ENCODE data around the gene CTNNA2.

The CTNNA2 gene

GRCh38 chr2:79985571-79985970 lies 472.7 kb downstream of the CTNNA2 start:
- H3K27ac Mint-ChIP-seq: no peak overlapping the region
- no peaks in the 10 kb centered on the region for H3K27me3 Mint-ChIP-seq
- DNase-seq: no peak
- H3K9me3 Mint-ChIP-seq: peaks cover 2 to 8% of the 10 kb centered on the region in 2 donors
- H3K36me3 Mint-ChIP-seq (ENCODE audit: insufficient read depth): no peaks in the 10 kb centered on the region
- no peaks in the 10 kb centered on the region for H3K4me1 Mint-ChIP-seq (ENCODE audit: low read depth in 2 of 2)
- no peak overlapping the region for H3K4me3 Mint-ChIP-seq
- no peak for ATAC-seq (replicated peaks)

- Mint-ChIP-seq H3K4me1 (ENCODE audit: low read depth in 2 of 2) (no peaks in the 10 kb centered on the region), H3K36me3 (ENCODE audit: insufficient read depth) (no peaks in the 10 kb centered on the region), H3K27me3 (no peaks in the 10 kb centered on the region), H3K9me3 (peaks cover 8 to 15% of the 10 kb centered on the region in 2 donors), H3K4me3 (no peak overlapping the region), H3K27ac (no peak overlapping the region)
- DNase-seq (no peak), ATAC-seq (replicated peaks) (no peak)
These were observed 480.3 kb downstream of the CTNNA2 start for GRCh38 chr2:79993144-79993543.

- H3K27ac Mint-ChIP-seq: no peak overlapping the region
- ATAC-seq (replicated peaks) (no peak), DNase-seq (no peak)
- no peaks in the 10 kb centered on the region for H3K27me3 Mint-ChIP-seq
- no peak overlapping the region for H3K4me3 Mint-ChIP-seq
- no peaks in the 10 kb centered on the region for H3K4me1 Mint-ChIP-seq (ENCODE audit: low read depth in 2 of 2)
- no peaks in the 10 kb centered on the region for H3K36me3 Mint-ChIP-seq (ENCODE audit: insufficient read depth)
- peaks cover 10 to 20% of the 10 kb centered on the region in 2 donors for H3K9me3 Mint-ChIP-seq
These were observed 481.3 kb downstream of the CTNNA2 start for GRCh38 chr2:79994161-79994560.

DNA sequence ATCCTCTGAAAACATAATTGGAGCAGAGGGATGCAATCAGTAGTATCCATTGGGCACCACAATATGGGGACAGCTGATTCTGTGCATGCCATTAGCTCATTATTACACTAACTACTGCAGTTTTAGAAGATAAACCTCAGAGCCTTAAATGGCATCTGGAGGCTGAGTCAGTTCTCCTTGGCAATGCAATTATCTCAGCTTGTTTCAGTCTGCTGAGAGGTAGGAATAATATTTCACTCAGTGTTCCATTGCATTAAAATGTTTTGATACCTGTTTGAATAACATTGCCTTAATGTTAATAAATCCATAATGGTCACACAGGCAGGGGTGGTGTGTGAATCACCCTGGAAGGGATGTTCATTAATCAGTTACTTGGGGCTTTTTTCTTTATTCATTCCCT lies 482.1 kb downstream of the CTNNA2 start:
- no peaks in the 10 kb centered on the region for H3K36me3 Mint-ChIP-seq (ENCODE audit: insufficient read depth)
- no peak overlapping the region for H3K27ac Mint-ChIP-seq
- H3K27me3 Mint-ChIP-seq: no peaks in the 10 kb centered on the region
- no peak for ATAC-seq (replicated peaks)
- no peaks in the 10 kb centered on the region for H3K4me1 Mint-ChIP-seq (ENCODE audit: low read depth in 2 of 2)
- H3K9me3 Mint-ChIP-seq: peaks cover 15 to 28% of the 10 kb centered on the region in 2 donors
- H3K4me3 Mint-ChIP-seq: no peak overlapping the region
- no peak for DNase-seq

- no peak overlapping the region for H3K4me3 Mint-ChIP-seq
These were observed 483.9 kb downstream of the CTNNA2 start for GRCh38 chr2:79996709-79997108.

GRCh38 chr2:80001701-80002101 lies 488.9 kb downstream of the CTNNA2 start:
- Mint-ChIP-seq H3K27ac (no peak overlapping the region), H3K4me3 (no peak overlapping the region), H3K36me3 (ENCODE audit: insufficient read depth) (no peaks in the 10 kb centered on the region), H3K27me3 (no peaks in the 10 kb centered on the region), H3K9me3 (peaks cover 14 to 27% of the 10 kb centered on the region in 2 donors), H3K4me1 (ENCODE audit: low read depth in 2 of 2) (no peaks in the 10 kb centered on the region)
- DNase-seq (no peak), ATAC-seq (replicated peaks) (no peak)

More at GRCh38 chr2:79996709-79997108, 483.9 kb downstream of the CTNNA2 start:
- ATAC-seq (replicated peaks): no peak
- Mint-ChIP-seq H3K4me1 (ENCODE audit: low read depth in 2 of 2) (no peaks in the 10 kb centered on the region), H3K27me3 (no peaks in the 10 kb centered on the region), H3K27ac (no peak overlapping the region), H3K36me3 (ENCODE audit: insufficient read depth) (no peaks in the 10 kb centered on the region), H3K9me3 (peaks cover 17 to 28% of the 10 kb centered on the region in 2 donors)
- DNase-seq: no peak

DNA sequence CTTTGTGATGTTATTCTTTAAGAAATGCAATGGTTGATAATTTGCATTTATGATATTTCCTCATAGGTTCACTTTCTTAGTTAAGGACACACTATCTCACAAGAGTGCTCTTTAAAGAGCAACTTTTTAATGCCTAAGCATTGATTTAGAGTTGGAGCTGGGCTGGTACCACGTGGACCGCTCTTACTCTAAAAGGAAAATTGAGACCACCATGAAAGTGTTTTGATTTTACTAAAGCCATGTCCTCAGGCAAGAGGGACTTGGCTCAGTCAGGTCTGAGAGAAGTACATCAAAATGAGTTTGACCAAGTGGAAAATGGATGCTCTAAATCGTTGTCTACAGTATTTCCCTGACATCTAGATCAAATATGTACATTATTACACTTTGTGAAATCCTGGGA lies 489.3 kb downstream of the CTNNA2 start:
- no peak overlapping the region for H3K4me3 Mint-ChIP-seq
- H3K27me3 Mint-ChIP-seq: no peaks in the 10 kb centered on the region
- no peaks in the 10 kb centered on the region for H3K4me1 Mint-ChIP-seq (ENCODE audit: low read depth in 2 of 2)
- H3K36me3 Mint-ChIP-seq (ENCODE audit: insufficient read depth): no peaks in the 10 kb centered on the region
- ATAC-seq (replicated peaks): no peak
- peaks cover 16 to 27% of the 10 kb centered on the region in 2 donors for H3K9me3 Mint-ChIP-seq
- no peak for DNase-seq
- no peak overlapping the region for H3K27ac Mint-ChIP-seq

DNA sequence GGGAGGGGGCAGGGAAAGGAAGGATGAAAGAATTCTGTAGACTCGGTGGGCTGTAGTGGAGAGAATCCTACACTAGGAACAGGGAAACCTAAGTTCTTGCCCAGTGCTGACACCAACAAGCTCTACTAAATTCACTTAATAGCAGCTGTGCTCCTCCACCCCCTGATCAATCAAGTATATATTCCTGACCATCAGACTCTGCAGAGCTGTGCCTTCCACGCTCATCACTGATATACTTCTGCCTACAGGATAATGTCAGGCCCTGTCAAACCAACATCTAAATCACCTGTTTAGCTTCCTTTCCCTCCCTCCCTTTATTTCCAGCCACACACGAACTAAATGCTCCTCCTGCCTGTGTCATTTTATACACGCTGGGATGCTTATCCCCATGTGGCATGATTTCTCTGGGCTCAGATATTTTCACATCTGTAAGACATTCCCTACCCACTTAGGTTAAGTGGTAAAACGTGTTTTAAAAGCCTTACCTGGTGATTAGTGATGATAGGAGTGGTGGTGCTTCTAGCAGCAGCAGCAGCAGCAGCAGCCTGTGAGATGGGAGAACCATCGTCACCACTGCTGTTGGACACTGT lies 489.8 kb downstream of the CTNNA2 start:
- Mint-ChIP-seq H3K4me1 (ENCODE audit: low read depth in 2 of 2) (no peaks in the 10 kb centered on the region), H3K9me3 (peaks cover 16 to 27% of the 10 kb centered on the region in 2 donors), H3K4me3 (no peak overlapping the region), H3K27me3 (no peaks in the 10 kb centered on the region), H3K27ac (no peak overlapping the region), H3K36me3 (ENCODE audit: insufficient read depth) (no peaks in the 10 kb centered on the region)
- ATAC-seq (replicated peaks) (no peak), DNase-seq (no peak)

DNA sequence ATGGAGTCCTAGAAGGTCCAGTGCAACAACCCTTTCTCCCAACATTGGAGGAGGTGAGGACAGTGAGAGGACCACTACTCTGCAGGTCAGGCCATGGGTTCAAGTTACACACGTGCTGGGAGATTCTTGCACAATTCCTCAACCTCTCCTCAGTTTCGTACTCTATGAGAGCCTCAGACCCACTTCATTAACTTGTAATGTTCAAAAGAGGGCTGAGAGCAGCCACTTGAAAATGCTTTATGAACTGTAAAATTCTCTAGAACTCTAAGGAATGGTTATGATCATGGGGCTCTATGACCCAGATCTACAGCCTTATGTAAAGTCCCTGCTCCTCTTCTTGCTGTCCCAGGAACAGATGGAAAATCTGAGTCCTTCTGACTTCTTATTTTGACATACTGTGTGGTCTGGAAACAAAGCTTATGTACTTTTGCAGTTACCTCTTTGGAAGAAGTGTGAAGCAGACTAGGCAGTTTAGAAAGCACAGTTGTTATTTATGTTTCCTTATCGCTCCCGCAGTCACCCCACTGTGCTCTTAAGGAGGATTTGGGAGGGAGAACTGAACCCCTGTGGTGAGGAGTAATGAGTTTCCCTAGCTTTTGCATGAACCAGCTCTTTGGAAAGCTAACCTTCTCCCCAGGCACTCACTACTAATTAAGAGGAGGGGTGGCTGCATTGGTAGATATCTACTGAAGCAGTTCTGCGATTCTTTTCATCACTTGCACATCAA lies 495.1 kb downstream of the CTNNA2 start:
- Mint-ChIP-seq H3K4me1 (ENCODE audit: low read depth in 2 of 2) (no peaks in the 10 kb centered on the region), H3K4me3 (no peak overlapping the region), H3K36me3 (ENCODE audit: insufficient read depth) (no peaks in the 10 kb centered on the region), H3K9me3 (peaks cover 5 to 12% of the 10 kb centered on the region in 2 donors), H3K27me3 (no peaks in the 10 kb centered on the region), H3K27ac (no peak overlapping the region)
- ATAC-seq (replicated peaks) (no peak), DNase-seq (no peak)

GRCh38 chr2:80008596-80008995 lies 495.7 kb downstream of the CTNNA2 start:
- H3K36me3 Mint-ChIP-seq (ENCODE audit: insufficient read depth): no peaks in the 10 kb centered on the region
- DNase-seq: no peak
- no peak for ATAC-seq (replicated peaks)
- H3K4me1 Mint-ChIP-seq (ENCODE audit: low read depth in 2 of 2): no peaks in the 10 kb centered on the region
- H3K27ac Mint-ChIP-seq: no peak overlapping the region
- peaks cover 9 to 12% of the 10 kb centered on the region in 2 donors for H3K9me3 Mint-ChIP-seq
- no peak overlapping the region for H3K4me3 Mint-ChIP-seq
- H3K27me3 Mint-ChIP-seq: no peaks in the 10 kb centered on the region

GRCh38 chr2:80009211-80009610 lies 496.4 kb downstream of the CTNNA2 start:
- ATAC-seq (replicated peaks): no peak
- no peaks in the 10 kb centered on the region for H3K27me3 Mint-ChIP-seq
- H3K36me3 Mint-ChIP-seq (ENCODE audit: insufficient read depth): no peaks in the 10 kb centered on the region
- H3K4me3 Mint-ChIP-seq: no peak overlapping the region
- peaks cover 7 to 8% of the 10 kb centered on the region in 2 donors for H3K9me3 Mint-ChIP-seq
- no peaks in the 10 kb centered on the region for H3K4me1 Mint-ChIP-seq (ENCODE audit: low read depth in 2 of 2)
- no peak overlapping the region for H3K27ac Mint-ChIP-seq
- DNase-seq: no peak

DNA sequence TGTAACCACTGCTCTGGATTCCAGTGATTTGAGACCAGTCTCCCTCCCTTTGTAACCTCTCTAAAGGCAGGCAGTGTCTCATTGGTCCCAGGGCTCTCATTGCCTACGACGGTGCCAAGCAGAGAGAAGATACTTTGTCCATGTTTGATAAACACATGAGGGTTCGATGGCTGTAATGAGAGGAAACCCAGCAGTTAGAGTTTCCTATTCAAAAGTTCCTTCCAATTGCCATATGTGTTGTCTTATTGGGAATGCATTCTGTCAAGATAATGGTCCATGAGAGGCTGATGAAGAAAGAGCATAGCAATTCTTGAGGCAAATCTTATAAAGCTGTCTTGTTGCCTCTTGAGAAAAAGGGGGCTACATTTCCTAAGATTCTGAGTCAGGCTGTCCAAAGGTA lies 499.2 kb downstream of the CTNNA2 start:
- Mint-ChIP-seq H3K27me3 (no peaks in the 10 kb centered on the region), H3K4me3 (no peak overlapping the region), H3K9me3 (peaks cover 6 to 13% of the 10 kb centered on the region in 2 donors), H3K27ac (no peak overlapping the region), H3K36me3 (ENCODE audit: insufficient read depth) (no peaks in the 10 kb centered on the region), H3K4me1 (ENCODE audit: low read depth in 2 of 2) (no peaks in the 10 kb centered on the region)
- DNase-seq (no peak), ATAC-seq (replicated peaks) (no peak)

DNA sequence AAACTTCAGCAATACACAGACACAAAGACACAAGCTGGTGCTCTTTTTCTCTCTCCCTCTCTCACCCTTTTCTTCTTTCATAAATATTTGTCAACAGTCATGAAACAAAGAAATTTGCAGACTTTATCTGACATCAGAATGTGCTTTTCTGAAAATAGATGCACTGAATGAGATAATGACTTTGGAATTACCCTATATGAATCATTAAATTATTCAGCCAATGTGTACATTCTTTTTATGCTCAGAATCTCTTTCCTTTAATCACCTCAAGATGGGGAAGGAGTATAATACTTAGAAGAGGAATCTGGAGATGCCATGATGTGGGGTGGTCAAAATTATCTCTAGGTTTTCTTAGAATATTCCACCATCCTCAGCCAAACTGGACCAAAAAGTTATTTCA lies 501.8 kb downstream of the CTNNA2 start:
- Mint-ChIP-seq H3K4me3 (no peak overlapping the region), H3K27ac (no peak overlapping the region), H3K4me1 (ENCODE audit: low read depth in 2 of 2) (no peaks in the 10 kb centered on the region), H3K27me3 (no peaks in the 10 kb centered on the region), H3K36me3 (ENCODE audit: insufficient read depth) (no peaks in the 10 kb centered on the region), H3K9me3 (peaks cover 7 to 9% of the 10 kb centered on the region in 2 donors)
- no peak for DNase-seq
- no peak for ATAC-seq (replicated peaks)

DNA sequence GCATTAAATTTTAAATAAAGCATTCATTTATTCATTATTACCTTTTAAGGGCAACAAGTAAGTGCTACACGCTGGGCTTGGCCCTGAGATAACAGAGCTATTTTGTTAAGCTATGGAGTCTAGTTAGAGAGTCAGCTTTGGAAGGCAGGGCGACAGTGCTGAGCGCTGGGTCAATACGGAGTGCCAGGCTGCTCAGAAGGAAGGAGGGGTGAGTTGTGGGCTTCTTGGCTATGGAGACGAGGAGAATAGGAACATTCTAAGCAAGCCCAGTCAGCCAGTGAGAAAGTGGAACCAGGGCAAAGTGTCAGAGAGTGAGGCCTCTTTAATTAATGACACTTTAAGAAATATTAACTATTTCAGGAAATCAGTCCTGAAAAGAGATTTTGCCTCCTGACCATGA lies 503.3 kb downstream of the CTNNA2 start:
- Mint-ChIP-seq H3K4me3 (no peak overlapping the region), H3K9me3 (peaks cover 13 to 16% of the 10 kb centered on the region in 2 donors), H3K4me1 (ENCODE audit: low read depth in 2 of 2) (no peaks in the 10 kb centered on the region), H3K36me3 (ENCODE audit: insufficient read depth) (no peaks in the 10 kb centered on the region), H3K27ac (no peak overlapping the region), H3K27me3 (no peaks in the 10 kb centered on the region)
- ATAC-seq (replicated peaks) (no peak), DNase-seq (no peak)

All from effector memory CD8-positive, alpha-beta T cell (primary cell).